Measurements from ENCODE around the gene PUM1.

Gene PUM1

GRCh38 chr1:30905403-30905802 is 160.1 kb downstream of the PUM1 start:
- DNase-seq (ENCODE audit: low read depth) = no peak

GRCh38 chr1:30904962-30905335 is 160.6 kb downstream of the PUM1 start:
- DNase-seq (ENCODE audit: low read depth) = no peak

GRCh38 chr1:30904191-30904961 is 161.1 kb downstream of the PUM1 start:
- DNase-seq (ENCODE audit: low read depth) = no peak

GRCh38 chr1:30903343-30904034 is 162.0 kb downstream of the PUM1 start:
- no peak for DNase-seq (ENCODE audit: low read depth)

- no peak for DNase-seq (ENCODE audit: low read depth)
Observed at GRCh38 chr1:30902593-30903290, 162.8 kb downstream of the PUM1 start.

- DNase-seq (ENCODE audit: low read depth) = no peak
Observed at GRCh38 chr1:30901798-30902581, 163.5 kb downstream of the PUM1 start.

GRCh38 chr1:30900931-30901560 is 164.5 kb downstream of the PUM1 start:
- no peak for DNase-seq (ENCODE audit: low read depth)

- DNase-seq (ENCODE audit: low read depth) = no peak
Observed at GRCh38 chr1:30900486-30900885, 165.0 kb downstream of the PUM1 start.

GRCh38 chr1:30899577-30900389 is 165.7 kb downstream of the PUM1 start:
- no peak for DNase-seq (ENCODE audit: low read depth)

- no peak for DNase-seq (ENCODE audit: low read depth)
Observed at GRCh38 chr1:30898031-30898815, 167.3 kb downstream of the PUM1 start.

GRCh38 chr1:30896905-30897304 is 168.6 kb downstream of the PUM1 start:
- no peak for DNase-seq (ENCODE audit: low read depth)

- no peak for DNase-seq (ENCODE audit: low read depth)
Observed at GRCh38 chr1:30895944-30896660, 169.4 kb downstream of the PUM1 start.

- no peak for DNase-seq (ENCODE audit: low read depth)
Observed at GRCh38 chr1:30895382-30895943, 170.1 kb downstream of the PUM1 start.

- no peak for DNase-seq (ENCODE audit: low read depth)
Observed at GRCh38 chr1:30894508-30894973, 171.0 kb downstream of the PUM1 start.

GRCh38 chr1:30893776-30894507 is 171.6 kb downstream of the PUM1 start:
- DNase-seq (ENCODE audit: low read depth) = no peak

GRCh38 chr1:30892671-30893073 is 172.8 kb downstream of the PUM1 start:
- no peak for DNase-seq (ENCODE audit: low read depth)

- no peak for DNase-seq (ENCODE audit: low read depth)
Observed at GRCh38 chr1:30891227-30891552, 174.3 kb downstream of the PUM1 start.

- no peak for DNase-seq (ENCODE audit: low read depth)
Observed at GRCh38 chr1:30890502-30891226, 174.9 kb downstream of the PUM1 start.

Data from CMK (cell line).